ENCODE data around the gene THSD4.
A peak's percentile ranks its signal among the peaks of the same experiment; 100 is the strongest.

THSD4 gene

GRCh38 chr15:71114887-71115566 lies at the start of gene THSD4:
THSD4 (plus strand) TSS chr15:71115471.
- no peak for DNase-seq (ENCODE audit: low read depth)

DNA sequence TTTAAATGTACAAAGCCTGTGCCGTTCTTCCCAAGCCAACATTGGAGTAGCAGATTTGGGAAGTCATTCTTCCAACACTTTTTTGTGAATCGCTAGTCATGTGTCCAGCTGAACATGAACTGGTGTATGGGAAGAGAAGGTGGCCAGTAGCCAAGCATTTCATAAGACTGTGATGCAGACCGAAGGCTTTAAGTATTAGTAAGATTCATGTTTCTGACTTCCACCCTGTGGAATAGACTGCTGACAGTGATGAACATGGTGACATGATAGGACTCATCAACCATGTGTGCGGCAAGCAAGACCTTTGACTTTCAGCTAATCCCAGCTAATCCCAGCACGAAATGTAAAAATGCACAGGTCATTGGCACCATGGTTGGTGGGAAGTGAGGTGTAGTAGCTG lies 48.3 kb upstream of the THSD4 start:
- peak; percentile 90 for DNase-seq (ENCODE audit: low read depth)

DNA sequence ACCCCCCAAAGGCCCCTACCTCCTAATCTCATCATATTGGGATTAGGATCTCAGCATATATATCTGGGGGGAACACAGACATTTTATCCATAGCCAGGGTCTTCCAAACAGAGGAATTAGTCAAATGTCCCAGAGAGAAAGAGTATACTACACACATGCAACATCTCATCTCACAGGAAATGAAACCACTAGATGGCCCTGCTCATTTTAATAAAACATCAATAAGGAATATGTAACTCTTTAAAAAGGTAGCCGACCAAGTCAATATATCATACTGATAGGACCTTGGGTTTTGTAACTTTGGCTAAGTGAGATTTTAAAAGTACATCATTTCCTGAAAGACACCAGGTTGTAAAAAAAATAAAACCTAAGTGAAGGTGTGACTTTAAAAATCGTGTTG lies 45.6 kb upstream of the THSD4 start:
- no peak for DNase-seq (ENCODE audit: low read depth)

GRCh38 chr15:71071529-71071928 lies 43.7 kb upstream of the THSD4 start:
- no peak for DNase-seq (ENCODE audit: low read depth)

- no peak for DNase-seq (ENCODE audit: low read depth)
Measured at GRCh38 chr15:71072423-71072822, 42.8 kb upstream of the THSD4 start.

DNA sequence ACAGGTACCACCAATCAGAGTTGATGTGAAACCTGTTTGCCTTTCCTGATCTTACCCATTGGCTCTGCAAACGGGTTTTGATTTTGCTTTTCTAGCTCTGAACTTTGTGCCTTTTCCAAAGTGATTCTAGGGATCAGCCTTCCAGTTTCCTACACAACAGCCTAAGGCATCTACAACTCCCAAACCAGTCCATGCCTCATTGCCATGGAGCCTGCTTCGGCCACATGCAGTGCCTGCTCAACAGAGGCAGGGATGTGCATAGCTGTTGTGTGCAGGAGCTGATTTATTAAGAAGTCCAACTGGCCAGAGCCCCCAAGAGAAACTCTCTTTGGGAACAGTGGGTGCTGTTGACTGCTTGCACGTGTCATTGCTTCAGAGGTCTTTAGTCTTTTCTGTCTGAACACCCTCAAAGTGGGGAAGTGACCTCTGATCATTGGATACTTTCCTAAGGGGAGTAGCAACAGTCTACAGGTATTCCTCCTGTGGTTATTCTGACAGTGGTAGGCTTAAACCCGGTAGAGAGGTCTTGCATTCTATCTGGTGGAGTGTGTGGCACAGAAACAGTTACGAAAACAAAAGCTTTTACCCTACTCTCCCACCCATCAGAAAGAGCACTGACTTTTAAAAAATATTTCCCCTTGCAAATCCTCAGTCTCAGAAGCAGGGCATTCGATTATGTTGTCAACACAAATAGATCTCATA lies 36.6 kb upstream of the THSD4 start:
- no peak for DNase-seq (ENCODE audit: low read depth)

- no peak for DNase-seq (ENCODE audit: low read depth)
Measured at GRCh38 chr15:71079208-71080044, 35.8 kb upstream of the THSD4 start.

GRCh38 chr15:71080166-71080565 lies 35.1 kb upstream of the THSD4 start:
- no peak for DNase-seq (ENCODE audit: low read depth)

DNA sequence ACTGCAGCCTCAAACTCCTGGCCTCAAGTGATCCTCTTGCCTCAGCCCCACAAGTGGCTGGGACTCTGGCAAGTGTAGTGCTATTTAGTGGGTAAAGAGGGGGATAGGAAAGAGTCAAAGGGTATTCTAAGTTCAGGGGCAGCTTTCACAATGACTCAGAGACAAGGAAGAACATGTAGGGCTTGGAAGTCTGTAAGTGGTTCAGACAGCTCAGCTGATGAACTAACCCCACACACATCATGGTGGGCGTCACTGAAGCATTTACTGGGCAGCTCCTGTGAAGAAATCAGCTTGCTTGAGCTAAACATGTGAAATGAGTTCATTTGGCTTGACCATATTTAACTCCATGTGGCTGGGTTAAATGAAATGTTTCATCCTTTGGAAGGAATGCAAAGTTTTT lies 34.6 kb upstream of the THSD4 start:
- no peak for DNase-seq (ENCODE audit: low read depth)

DNA sequence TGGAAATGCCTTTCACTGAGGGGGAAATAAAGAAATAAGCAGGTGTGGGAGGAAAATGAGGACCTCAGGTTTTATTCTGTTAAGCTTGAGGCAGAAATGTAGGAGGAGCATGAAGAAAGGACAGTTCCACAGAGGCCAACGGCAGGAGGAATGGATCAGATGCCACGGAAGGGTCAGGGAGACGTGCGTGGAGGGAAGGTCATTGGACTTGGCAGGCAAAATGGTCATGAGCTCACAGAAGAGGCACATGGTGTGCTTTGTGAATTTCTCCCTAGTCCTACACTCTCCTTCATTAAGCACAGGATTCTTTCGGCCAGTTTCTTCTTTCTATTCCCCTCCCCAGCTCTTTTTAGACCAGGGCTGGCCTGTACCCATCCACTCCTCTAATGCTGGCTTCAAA lies 32.5 kb upstream of the THSD4 start:
- no peak for DNase-seq (ENCODE audit: low read depth)

DNA sequence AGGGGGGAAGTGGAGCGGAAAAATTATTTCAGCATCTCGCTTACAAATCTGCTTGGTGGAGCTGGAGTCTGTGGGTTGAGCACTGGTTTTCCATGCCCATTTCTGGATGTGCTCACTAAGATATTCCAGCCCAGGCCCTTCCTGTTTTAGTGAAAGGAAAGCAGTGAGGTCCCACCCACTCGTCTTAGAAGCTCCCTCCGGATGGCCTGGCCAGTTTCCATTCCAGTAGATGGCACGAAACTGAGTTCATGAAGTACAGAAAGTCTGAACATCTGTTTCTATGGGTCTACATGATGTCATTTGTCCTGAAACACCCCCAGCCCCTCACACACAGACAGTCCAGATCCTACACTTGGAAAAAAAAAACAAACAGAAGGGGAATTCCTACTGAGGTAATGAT lies 31.9 kb upstream of the THSD4 start:
- DNase-seq (ENCODE audit: low read depth) = no peak

DNA sequence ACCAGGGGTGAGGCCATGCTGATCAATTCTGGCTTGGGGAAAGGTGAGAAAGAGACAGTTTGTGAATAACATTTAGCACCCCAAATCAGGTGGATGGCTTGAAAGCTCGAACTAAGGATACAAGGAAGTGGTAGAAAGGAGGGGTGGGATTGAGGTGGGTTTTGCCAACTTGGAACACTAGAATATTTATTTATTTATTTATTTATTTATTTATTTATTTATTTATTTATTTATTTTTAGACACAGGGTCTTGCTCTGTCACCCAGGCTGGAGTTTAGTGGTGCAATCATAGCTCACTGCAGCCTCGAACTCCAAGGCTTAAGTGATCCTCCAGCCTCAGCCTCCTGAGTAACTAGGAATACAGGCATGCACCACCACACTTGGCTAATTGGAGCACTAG lies 31.0 kb upstream of the THSD4 start:
- no peak for DNase-seq (ENCODE audit: low read depth)

DNA sequence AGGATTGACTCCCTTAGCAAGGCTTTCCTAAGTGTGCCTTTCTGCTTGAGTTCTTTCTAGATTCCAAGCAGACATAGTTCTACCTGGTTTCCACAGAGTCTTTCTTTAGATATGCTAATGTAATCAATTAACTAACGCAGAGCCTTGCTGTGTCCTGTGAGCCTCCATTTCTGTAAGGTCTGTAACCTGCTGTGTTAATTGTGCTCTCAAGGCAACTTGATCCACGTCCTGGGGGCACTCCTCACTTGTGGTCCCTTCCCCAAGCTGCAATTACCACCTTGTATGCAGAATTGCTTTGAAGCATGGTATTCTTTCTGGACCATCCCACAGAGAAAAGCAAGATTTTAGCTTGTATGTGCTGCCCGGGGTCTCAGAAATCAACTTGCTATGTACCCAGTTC lies 29.5 kb upstream of the THSD4 start:
- no peak for DNase-seq (ENCODE audit: low read depth)

DNA sequence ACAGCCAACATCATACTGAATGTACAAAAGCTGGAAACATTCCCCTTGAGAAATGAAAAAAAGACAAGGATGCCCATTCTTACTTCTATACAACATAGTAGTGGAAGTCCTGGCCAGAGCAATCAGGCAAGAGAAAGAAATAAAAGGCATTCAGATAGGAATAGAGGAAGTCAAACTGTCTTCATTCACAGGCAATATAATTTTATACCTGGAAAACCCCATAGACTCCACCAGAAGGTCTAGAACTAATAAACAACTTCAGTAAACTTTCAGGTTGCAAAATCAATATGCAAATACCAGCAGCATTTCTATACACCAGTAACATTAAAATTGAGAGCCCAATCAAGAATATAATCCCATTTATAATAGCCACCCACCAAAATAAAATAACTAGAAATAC lies 27.1 kb upstream of the THSD4 start:
- DNase-seq (ENCODE audit: low read depth) = no peak

- no peak for DNase-seq (ENCODE audit: low read depth)
Measured at GRCh38 chr15:71088683-71089082, 26.6 kb upstream of the THSD4 start.

DNA sequence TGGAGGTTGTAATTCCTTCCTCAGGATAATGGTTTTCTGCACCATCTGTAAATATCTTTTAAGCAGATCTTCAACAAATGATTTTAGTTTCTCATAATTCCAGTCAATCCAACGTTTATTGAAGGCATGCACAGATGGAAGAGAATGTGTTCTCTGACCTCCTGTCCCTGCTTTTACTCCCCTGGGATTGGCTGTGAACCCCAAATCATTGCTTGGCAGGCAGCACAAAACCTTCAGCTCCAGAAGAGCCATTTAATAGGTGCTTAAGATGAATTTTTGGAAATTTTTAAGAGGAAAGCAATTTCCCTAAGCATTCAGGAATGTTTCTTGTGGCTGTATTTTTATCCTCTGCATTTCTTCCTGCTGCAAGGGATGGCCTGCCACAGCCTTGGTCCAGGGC lies 25.5 kb upstream of the THSD4 start:
- DNase-seq (ENCODE audit: low read depth) = no peak

DNA sequence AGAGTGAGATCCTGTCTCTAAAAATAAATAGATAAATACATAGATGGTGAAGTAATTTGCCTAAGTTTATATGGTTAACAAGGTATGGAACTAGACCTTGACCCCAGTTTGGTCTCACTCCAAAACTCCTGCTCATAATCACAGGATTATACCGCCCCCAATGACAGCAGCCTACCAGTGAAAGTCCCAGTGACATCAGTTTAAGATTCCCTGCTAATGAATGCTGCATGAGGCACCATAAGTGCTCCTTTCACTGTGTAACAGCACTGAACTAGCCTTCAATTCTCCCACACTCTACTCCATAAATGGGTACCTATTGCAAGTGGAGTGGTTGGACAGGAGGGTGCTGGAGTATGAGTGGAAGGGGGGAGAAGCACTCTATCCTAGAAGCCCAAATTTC lies 23.7 kb upstream of the THSD4 start:
- no peak for DNase-seq (ENCODE audit: low read depth)

DNA sequence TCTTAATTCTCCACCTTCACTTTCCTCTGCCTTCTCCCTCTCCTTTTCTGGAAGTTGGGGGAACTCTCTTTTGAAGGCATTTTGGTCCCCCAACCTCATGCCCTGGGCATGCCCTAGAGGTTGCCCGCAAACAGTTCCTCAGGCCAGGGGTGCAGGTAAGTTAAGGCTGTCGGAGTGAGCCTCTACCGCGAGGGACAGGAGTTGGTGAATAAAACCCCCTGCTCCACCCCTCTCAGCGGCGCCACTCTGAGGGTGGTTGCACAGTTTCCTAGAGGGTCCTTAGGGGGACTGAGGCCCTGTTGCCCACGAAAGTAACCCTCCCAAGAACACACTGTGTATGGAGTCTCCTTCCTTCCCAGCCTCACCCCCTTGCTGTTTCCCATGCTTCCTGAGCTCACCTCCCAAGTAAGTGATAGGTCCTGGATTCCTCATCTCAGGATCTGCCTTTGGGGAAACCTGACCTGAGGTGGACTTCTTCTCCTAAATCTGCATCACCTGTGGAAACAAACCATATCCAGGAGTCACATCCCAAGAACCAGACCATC lies 23.1 kb upstream of the THSD4 start:
- no peak for DNase-seq (ENCODE audit: low read depth)

- no peak for DNase-seq (ENCODE audit: low read depth)
Measured at GRCh38 chr15:71093054-71094024, 21.9 kb upstream of the THSD4 start.

GRCh38 chr15:71094137-71094536 lies 21.1 kb upstream of the THSD4 start:
- DNase-seq (ENCODE audit: low read depth) = no peak

DNA sequence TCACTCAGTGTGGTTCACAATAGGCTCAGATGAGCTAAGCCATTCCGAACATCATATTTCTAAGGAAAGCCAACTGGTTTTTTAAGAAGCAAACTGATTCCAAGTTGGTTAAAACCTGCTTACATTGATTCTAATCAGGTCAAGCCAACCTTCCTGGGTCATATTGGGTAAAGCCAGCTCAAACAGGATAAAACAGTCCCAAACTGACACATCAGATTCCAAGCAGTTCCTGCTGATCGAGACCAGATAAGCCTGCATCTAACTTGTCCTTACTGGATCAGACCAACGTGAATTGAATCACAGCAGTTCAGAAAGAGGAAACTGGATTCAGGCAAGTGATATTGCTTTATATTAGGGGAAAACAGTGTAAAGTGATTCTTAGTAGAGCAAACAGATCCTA lies 18.6 kb upstream of the THSD4 start:
- no peak for DNase-seq (ENCODE audit: low read depth)

DNA sequence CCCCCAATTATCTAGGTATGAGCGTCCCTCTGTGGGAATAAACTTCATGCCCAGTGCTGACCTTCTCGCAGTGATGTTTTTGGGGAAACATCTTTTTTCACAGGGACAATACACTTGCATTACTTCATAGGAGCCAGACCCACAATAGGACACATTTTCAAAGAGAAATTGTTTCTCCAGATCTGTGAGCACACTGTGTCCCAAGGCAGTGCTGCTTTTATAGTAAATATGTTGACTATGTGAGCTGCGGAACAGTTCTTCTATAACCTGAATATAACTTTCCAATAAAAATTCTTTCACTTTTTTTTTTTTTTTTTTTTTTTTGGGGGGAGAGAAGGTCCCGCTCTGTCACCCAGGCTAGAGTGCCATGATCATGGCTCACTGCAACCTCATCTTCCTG lies 17.4 kb upstream of the THSD4 start:
- DNase-seq (ENCODE audit: low read depth) = no peak

Measured in HS-5 (cell line).